Activated naive CD8-positive, alpha-beta T cell treated with anti-CD3 and anti-CD28 coated beads, Interleukin-2, amount 10 ng/mL, durations not matched to agents 7 days and 5 days (primary cell): Measurements from ENCODE around the gene NRAP. TPM values are rescaled to one million over a fixed set of nuclear protein-coding genes. Genes with fewer than 3 reads are reported as not detected.

ENCODE experiments used
- ATAC-seq: fragments of 150-1000 bp; cut with Tn5 transposase; one replicate; pipeline ENCODE4 v1.10.0; 2021; ENCODE audit warnings: low read depth, moderate library complexity
- POLR2A ChIA-PET: fragments of 350-600 bp; sonication (Branson Sonifier 250); formaldehyde crosslinking; loops from one replicate; lab custom pipeline; 2021; ENCODE audit warnings: antibody characterized with exemption; lab: Charles Lee
- DNase-seq: peaks from one replicate; pipeline ENCODE4 v3.0.0; 2021
- H3K27ac Mint-ChIP-seq: one replicate; pipeline ENCODE4 v1.8.0; 2022; ENCODE audit warnings: mild to moderate bottlenecking, mixed read lengths
- H3K27me3 Mint-ChIP-seq: one replicate; pipeline ENCODE4 v1.8.0; 2022; ENCODE audit warnings: mild to moderate bottlenecking, moderate library complexity, mixed read lengths
- H3K36me3 Mint-ChIP-seq: one replicate; pipeline ENCODE4 v1.8.0; 2021; ENCODE audit warnings: mild to moderate bottlenecking, mixed read lengths
- H3K4me1 Mint-ChIP-seq: one replicate; pipeline ENCODE4 v1.8.0; 2021; ENCODE audit warnings: mixed read lengths
- H3K4me3 Mint-ChIP-seq: one replicate; pipeline ENCODE4 v1.8.0; 2022; ENCODE audit warnings: mild to moderate bottlenecking, moderate library complexity, mixed read lengths
- H3K9me3 Mint-ChIP-seq: one replicate; pipeline ENCODE4 v1.8.0; 2021; ENCODE audit warnings: mixed read lengths
- total RNA-seq, 2 experiments: library from RNA; stranded (reverse); gene quantifications; one replicate each; pipeline ENCODE4 v1.2.3, GENCODE V29; 2021

The NRAP gene
- total RNA-seq, 2 experiments from 2014 or later: not detected

DNA sequence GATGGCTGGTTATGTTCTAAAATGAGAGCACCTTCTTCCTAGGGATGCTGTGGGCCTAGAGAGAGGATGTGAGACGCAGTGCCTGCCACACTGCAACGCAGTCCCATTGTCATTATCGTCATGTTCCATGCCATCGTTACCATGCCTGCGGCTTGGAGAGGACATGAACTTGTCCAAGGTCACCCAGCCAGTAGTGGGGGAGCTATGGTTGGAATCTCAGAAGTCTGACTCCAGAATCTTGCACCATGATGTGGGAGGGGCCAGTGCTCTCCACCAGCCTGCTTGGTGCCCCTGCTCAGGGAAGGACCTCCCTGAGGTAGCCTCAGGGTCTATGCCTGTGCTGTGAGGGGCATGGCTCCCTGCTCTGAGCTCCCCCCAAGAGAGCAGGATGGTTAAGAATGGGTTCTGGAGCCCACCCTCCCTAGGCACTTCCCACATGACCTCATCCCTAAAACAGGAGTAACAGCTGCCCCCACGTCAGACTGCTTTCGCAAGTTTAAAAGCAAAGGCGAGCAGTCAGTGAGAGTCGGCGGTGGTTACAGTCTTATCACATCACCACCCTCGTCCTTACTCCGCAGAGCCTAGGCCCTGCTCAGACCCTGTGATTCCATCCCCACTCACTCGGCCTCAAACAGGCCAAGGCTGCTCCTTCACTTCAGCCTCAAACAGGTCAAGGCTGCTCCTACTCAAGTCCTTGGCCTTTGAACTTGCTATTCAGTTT, 60.6 kb downstream of the NRAP start:
- H3K4me3 Mint-ChIP-seq: no peak overlapping the region
- ATAC-seq: no peak
- no peaks in the 10 kb centered on the region for H3K36me3 Mint-ChIP-seq
- no peaks in the 10 kb centered on the region for H3K9me3 Mint-ChIP-seq
- no peak overlapping the region for H3K27ac Mint-ChIP-seq
- peaks cover 3% of the 10 kb centered on the region for H3K27me3 Mint-ChIP-seq
- DNase-seq: no peak
- POLR2A ChIA-PET: no interaction called here
- H3K4me1 Mint-ChIP-seq: no peaks in the 10 kb centered on the region

DNA sequence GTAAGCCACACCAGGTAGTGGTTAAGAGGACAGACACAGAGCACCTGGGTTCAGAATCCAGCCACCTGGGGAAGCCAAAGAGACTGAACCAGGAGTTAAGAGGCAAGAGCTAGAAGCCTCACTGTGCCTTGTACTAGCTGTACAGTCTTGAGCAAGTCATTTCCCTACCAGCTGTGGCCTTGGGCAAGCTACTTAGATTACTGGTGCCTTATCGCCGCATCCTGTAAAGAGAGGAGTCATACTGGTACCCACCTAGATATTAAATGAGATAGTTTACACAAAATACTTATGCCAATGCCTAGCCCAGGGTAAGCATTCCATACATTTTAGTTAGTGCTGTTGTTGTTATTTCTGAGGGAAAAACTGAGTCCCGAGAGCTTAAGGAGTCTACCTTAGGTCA, 63.3 kb downstream of the NRAP start:
- POLR2A ChIA-PET: no interaction called here
- H3K4me3 Mint-ChIP-seq: no peak overlapping the region
- DNase-seq (no peak), ATAC-seq (no peak)
- no peak overlapping the region for H3K27ac Mint-ChIP-seq
- no peaks in the 10 kb centered on the region for H3K9me3 Mint-ChIP-seq
- H3K4me1 Mint-ChIP-seq: no peaks in the 10 kb centered on the region
- peaks cover 14% of the 10 kb centered on the region for H3K27me3 Mint-ChIP-seq
- H3K36me3 Mint-ChIP-seq: no peaks in the 10 kb centered on the region

DNA sequence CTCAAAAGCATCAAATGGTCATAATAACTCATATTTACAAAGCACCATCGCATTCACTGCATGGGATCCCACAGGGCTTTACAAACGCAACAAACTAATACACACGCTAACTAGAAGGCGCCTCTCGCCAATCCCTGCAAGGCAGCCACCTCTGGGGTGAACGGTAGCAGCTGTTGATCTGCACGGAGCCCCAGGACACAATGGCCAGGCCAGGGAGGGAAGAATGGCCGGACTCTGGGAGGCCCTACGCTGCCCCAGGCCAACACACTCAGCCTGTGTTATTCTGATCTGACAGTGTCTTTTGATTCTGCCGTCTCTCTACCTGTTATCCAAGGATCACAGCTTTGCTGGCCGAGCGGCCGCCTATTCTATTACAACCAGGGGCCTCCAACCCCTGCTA, 69.2 kb downstream of the NRAP start:
- Mint-ChIP-seq H3K27ac (no peak overlapping the region), H3K36me3 (no peaks in the 10 kb centered on the region), H3K27me3 (peaks cover 18% of the 10 kb centered on the region), H3K4me3 (no peak overlapping the region), H3K4me1 (no peaks in the 10 kb centered on the region), H3K9me3 (no peaks in the 10 kb centered on the region)
- no peak for ATAC-seq
- POLR2A ChIA-PET: no interaction called here
- no peak for DNase-seq

DNA sequence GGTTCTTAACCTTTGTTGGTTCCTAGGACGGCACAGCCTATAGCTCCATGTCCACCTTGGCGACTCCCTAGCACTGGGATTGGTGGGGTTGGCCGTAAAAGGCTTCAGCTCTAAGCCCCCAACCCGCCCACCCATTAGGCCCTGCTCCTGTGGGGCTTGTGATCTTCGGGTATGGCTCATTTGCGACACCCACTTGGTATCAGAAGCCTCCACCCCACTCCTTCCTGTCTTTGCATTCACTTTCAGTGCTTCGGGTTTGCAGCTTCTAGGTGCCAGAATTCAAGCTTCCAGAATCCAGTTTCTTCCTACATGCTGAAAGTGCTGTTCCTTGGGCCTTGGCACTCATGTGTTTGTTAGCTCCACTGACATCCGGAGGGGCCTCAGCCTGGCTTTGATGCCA, 71.5 kb downstream of the NRAP start:
- DNase-seq (no peak), ATAC-seq (no peak)
- POLR2A ChIA-PET: no interaction called here
- Mint-ChIP-seq H3K9me3 (no peaks in the 10 kb centered on the region), H3K4me3 (no peak overlapping the region), H3K36me3 (no peaks in the 10 kb centered on the region), H3K4me1 (no peaks in the 10 kb centered on the region), H3K27me3 (peaks cover 13% of the 10 kb centered on the region), H3K27ac (no peak overlapping the region)

DNA sequence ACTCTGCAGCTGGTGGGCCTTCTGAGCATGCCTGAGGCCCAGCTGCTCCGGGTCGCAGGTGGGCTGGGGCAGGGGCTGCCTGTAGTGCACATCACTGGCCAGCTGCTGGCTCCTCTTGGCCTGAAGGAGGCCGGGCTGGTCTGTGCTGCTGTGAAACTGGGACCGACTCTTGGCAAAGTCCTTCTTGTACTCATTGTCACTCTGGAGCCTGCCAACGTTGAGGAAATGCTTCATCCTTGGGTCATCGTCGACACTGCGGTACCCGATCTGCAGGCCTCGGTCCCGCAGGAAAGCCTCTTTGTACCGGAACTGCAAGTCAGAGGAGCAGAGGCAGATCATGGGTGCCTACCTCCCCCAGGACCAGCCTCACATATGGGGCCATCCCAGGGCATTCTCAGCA, 73.3 kb downstream of the NRAP start:
- Mint-ChIP-seq H3K36me3 (no peaks in the 10 kb centered on the region), H3K27ac (no peak overlapping the region), H3K4me1 (peaks cover 2% of the 10 kb centered on the region), H3K9me3 (no peaks in the 10 kb centered on the region), H3K4me3 (no peak overlapping the region), H3K27me3 (peaks cover 4% of the 10 kb centered on the region)
- ATAC-seq (no peak), DNase-seq (no peak)
- POLR2A ChIA-PET: no interaction called here

DNA sequence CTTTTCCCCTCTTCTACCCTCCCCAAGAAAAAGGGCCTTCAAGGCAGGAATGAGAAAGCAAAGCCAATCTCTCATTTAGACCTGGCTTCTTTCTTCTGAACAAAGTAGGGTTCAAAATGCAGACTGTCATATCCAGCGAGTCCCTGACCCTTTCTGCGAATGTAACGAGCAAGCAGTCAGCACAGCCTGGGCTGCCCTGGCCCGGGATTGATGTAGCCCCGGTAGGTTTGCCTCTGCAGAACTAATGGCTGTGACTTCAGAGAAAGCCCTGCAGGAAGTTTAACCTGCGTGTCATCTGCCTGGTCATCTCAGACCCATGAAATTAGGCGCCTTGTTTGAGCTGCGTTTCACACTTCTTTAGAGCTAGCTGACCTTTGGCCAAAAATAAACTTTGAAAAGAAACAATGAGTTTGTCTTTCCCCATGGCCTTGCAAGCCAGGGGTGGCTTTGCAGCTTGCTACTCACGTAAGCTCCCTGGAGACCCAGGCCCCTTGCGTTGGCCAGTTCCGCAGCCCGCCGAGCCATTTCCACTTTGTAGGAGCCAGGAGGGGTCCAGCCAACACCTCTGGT, 74.6 kb downstream of the NRAP start:
- H3K27me3 Mint-ChIP-seq: peaks cover 6% of the 10 kb centered on the region
- peaks cover 2% of the 10 kb centered on the region for H3K4me1 Mint-ChIP-seq
- no peak overlapping the region for H3K4me3 Mint-ChIP-seq
- H3K36me3 Mint-ChIP-seq: no peaks in the 10 kb centered on the region
- POLR2A ChIA-PET: no interaction called here
- no peaks in the 10 kb centered on the region for H3K9me3 Mint-ChIP-seq
- no peak overlapping the region for H3K27ac Mint-ChIP-seq
- DNase-seq (no peak), ATAC-seq (no peak)

DNA sequence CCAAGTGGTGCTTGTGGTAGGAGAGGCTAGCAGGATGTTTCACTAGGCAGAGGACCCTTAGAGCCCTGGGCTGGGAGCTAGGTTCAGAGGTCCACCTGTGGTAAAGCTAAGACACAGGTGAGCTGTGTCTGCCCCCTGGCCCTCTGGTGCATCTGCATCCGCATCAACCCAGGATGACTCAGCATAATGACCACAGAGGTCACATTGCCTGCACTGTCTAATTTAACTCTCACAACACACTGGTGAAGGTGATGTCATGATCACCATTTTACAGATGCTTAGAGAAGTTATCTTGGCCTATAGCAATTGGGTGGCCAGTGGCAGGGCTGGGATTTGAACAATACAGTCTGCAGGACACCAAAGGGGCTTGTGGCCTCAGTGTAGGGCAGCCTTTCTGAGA, 77.9 kb downstream of the NRAP start:
- POLR2A ChIA-PET: no interaction called here
- Mint-ChIP-seq H3K4me1 (peaks cover 2% of the 10 kb centered on the region), H3K27me3 (peaks cover 5% of the 10 kb centered on the region), H3K36me3 (no peaks in the 10 kb centered on the region), H3K27ac (no peak overlapping the region), H3K9me3 (no peaks in the 10 kb centered on the region), H3K4me3 (no peak overlapping the region)
- DNase-seq (no peak), ATAC-seq (no peak)

DNA sequence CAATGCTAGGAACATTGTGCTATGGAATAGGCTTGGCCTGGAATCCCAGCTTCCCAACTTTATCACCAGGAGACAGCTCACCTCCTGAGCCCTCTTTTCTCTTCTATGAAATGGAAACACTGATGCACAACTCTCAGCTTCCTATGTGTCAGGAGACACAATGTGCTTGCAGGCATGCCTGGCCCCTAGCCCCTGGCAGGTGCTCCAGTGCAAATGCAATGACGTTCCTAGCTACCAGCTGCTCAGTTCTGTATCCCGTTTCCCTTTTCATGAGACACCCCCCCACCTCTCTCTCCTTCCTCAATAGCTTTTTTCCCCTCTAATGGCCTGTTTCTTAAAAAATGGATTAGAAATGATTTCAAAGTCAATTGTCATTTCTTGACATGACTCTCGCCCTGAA, 80.3 kb downstream of the NRAP start:
- Mint-ChIP-seq H3K27ac (no peak overlapping the region), H3K4me3 (no peak overlapping the region), H3K27me3 (peaks cover 5% of the 10 kb centered on the region), H3K36me3 (no peaks in the 10 kb centered on the region), H3K4me1 (peaks cover 2% of the 10 kb centered on the region), H3K9me3 (no peaks in the 10 kb centered on the region)
- POLR2A ChIA-PET: no interaction called here
- ATAC-seq (no peak), DNase-seq (no peak)

DNA sequence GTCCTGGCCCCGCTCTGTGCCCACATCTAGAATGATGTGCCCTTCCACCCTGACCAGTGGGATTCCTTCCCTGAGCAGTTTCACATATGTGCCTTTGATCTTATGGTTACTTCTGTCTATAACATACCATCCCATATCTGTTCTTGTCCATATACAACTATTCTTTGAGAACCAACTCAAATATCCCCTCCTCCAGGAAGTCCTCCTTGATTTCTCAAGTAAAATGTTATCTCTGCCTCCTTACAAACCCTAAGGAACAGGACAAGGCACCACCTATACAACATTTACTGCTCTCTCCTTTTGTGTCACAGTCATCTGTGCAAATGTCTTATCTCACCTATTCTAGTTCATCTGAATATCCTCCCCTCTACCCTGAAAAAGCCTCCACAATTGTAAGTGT, 82.7 kb downstream of the NRAP start:
- POLR2A ChIA-PET: no interaction called here
- ATAC-seq (no peak), DNase-seq (no peak)
- Mint-ChIP-seq H3K4me3 (no peak overlapping the region), H3K4me1 (peaks cover under 1% of the 10 kb centered on the region), H3K9me3 (no peaks in the 10 kb centered on the region), H3K27me3 (peaks cover 5% of the 10 kb centered on the region), H3K36me3 (no peaks in the 10 kb centered on the region), H3K27ac (no peak overlapping the region)

DNA sequence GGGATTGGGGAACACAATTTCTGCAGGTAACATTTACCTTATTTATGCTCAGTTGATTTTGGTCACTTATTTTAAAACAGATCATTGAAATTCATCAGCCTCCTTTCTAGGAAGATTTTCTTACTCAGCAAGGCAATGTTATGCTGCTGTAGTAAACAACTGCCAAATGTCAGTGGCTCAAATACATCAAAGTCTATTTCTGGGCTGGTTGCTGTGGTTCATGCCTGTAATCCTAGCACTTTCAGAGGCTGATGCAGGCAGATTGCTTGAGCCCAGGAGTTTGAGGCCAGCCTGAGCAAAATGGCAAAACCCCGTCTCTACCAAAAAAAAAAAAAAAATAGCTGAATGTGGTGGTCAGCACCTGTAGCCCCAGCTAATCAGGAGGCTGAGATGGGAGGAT, 85.1 kb downstream of the NRAP start:
- H3K36me3 Mint-ChIP-seq: no peaks in the 10 kb centered on the region
- H3K27me3 Mint-ChIP-seq: peaks cover 2% of the 10 kb centered on the region
- no peaks in the 10 kb centered on the region for H3K9me3 Mint-ChIP-seq
- DNase-seq (no peak), ATAC-seq (no peak)
- no peak overlapping the region for H3K27ac Mint-ChIP-seq
- no peak overlapping the region for H3K4me3 Mint-ChIP-seq
- no peaks in the 10 kb centered on the region for H3K4me1 Mint-ChIP-seq
- POLR2A ChIA-PET: no interaction called here

DNA sequence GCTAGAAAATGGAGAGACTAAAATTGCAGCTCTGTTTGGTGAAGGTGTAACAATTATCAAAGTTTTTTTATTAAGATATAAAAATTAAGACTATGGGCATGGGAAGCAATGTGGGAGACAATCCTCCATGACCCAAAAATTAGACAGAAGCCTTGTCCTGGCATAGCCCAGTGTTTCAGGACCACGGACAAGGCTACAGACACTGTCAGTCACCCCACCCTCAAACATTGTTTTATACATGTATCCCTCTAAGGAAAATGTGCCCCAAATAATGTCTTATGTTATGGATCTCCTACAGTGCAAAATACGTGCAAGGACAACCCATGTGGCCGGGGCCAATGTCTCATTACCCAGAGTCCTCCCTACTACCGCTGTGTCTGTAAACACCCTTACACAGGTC, 87.0 kb downstream of the NRAP start:
- Mint-ChIP-seq H3K4me1 (no peaks in the 10 kb centered on the region), H3K27ac (no peak overlapping the region), H3K36me3 (no peaks in the 10 kb centered on the region), H3K9me3 (no peaks in the 10 kb centered on the region), H3K27me3 (peaks cover 2% of the 10 kb centered on the region), H3K4me3 (no peak overlapping the region)
- DNase-seq: no peak
- POLR2A ChIA-PET: no interaction called here
- no peak for ATAC-seq

DNA sequence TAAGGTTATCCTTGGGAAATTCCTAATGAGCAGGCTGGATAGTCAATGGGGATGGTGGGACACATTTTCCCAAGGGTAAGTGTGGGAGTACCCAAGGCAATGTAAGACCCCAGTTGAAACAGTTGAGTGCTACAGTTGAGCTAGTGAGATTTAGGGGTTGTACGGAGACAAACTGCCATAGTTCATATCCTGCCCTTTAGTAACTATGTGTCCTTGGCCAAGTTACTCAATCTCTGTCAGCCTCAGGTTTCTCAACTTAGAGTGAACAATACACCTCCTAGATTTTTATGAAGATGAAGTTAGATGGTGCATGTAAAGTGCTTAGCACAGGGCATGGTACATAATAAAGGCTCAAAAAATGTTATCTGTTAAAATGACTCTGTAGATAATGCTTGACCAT, 90.5 kb downstream of the NRAP start:
- Mint-ChIP-seq H3K27ac (no peak overlapping the region), H3K9me3 (no peaks in the 10 kb centered on the region), H3K4me1 (no peaks in the 10 kb centered on the region), H3K4me3 (no peak overlapping the region), H3K27me3 (peaks cover 2% of the 10 kb centered on the region), H3K36me3 (no peaks in the 10 kb centered on the region)
- ATAC-seq: no peak
- POLR2A ChIA-PET: no interaction called here
- DNase-seq: no peak

DNA sequence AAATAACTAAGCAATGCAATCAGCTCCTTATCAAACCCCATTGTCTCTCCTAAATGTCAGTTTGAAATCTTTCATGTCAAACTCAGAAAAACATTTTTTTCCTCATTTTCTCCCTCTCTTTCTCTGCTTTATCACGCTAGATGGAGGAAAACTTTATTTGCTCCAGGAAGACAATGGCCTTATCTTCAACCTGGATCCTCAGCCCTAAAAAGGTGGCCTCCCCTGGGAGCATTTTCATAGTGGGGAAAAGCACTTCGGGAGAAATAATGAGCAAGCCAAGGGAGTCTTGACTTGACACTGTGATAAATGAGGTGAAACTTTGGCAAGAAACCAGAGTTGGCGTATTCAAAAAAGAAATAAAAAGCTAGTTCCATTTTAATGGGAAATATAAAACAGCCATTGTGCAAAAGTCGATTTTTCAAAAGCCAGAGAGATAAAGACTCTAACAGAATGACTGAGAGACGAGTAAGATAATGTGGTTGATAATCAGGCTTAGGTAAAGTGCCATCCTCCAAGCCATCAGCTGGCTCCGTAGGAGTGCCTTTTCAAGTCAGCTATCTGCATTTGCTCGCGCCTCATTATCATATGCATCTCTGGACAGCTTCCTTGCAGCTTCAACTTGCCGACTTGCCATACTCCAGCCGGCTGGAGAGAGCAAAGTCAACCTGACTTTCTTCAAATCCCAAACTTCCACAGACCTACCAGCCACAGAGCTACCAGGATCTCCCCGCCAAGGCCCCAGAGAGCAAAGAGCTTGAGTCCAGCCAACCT, 91.1 kb downstream of the NRAP start:
- Mint-ChIP-seq H3K27me3 (peaks cover 4% of the 10 kb centered on the region), H3K36me3 (no peaks in the 10 kb centered on the region), H3K9me3 (no peaks in the 10 kb centered on the region), H3K4me1 (no peaks in the 10 kb centered on the region), H3K4me3 (no peak overlapping the region), H3K27ac (no peak overlapping the region)
- no peak for ATAC-seq
- POLR2A ChIA-PET: no interaction called here
- no peak for DNase-seq

DNA sequence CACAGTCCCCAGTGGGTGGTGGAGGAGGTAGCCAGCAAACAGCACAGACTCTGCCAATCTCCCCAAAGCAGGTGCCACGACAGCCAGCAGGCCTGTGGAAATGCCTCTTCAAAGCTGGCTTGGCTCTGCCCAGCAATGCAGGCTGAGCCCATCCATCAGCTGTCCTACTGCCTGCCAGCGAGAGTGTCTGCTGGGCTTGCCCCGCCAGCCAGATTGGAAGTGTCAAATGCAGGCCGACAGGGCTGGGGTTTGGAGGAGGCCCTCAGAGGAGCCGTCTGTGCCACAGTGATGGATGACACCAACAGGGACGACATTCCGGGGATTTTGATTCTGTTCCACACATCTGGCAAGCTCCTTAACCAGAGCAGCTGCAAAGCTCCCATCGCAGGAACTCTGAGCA, 94.3 kb downstream of the NRAP start:
- Mint-ChIP-seq H3K27ac (no peak overlapping the region), H3K36me3 (no peaks in the 10 kb centered on the region), H3K4me1 (no peaks in the 10 kb centered on the region), H3K4me3 (no peak overlapping the region), H3K9me3 (no peaks in the 10 kb centered on the region), H3K27me3 (peaks cover 9% of the 10 kb centered on the region)
- ATAC-seq (no peak), DNase-seq (no peak)
- POLR2A ChIA-PET: no interaction called here
